Naive thymus-derived CD8-positive, alpha-beta T cell (primary cell): ENCODE results near the gene CAMK2N1. TPM values are rescaled to one million over a fixed set of nuclear protein-coding genes. Genes with fewer than 3 reads are reported as not detected.
A peak's percentile ranks its signal among the peaks of the same experiment; 100 is the strongest.
"Not testable (repeated sequence)": the region's sequence is repeated elsewhere in the genome, so short reads cannot be mapped to it uniquely, and the experiment has no call there.

Source experiments
- ATAC-seq, 2 donors: fragments of 150-1000 bp; cut with Tn5 transposase in 1 of 2; sonication (Bioruptor Pico), chemical (Tn5 transposase) in 1 of 2; 1 replicate in 1 of 2; 2 replicates in 1 of 2; pipeline ENCODE4 v1.10.0; 2021; ENCODE audit warnings: mild to moderate bottlenecking in 2 of 2, moderate library complexity in 2 of 2
- POLR2A ChIA-PET: fragments of 350-600 bp; sonication (Branson Sonifier 250); formaldehyde crosslinking; loops from one replicate; lab custom pipeline; 2021; ENCODE audit warnings: antibody characterized with exemption; lab: Charles Lee
- DNase-seq, 10 donors: peaks; one replicate each; pipeline versions ENCODE4 v3.0.0 to v3.0.0-alpha.2; 2020 to 2022
- H3K27ac Mint-ChIP-seq, 10 donors: one replicate each; pipeline ENCODE4 v1.8.0; 2020 to 2022; ENCODE audit warnings: mild to moderate bottlenecking in 10 of 10, mixed read lengths in 10 of 10, moderate library complexity in 4 of 10, inconsistent platforms in 1 of 10
- H3K27me3 Mint-ChIP-seq, 5 donors: one replicate each; pipeline ENCODE4 v1.8.0; 2021 to 2022; ENCODE audit warnings: mixed read lengths in 5 of 5
- H3K36me3 Mint-ChIP-seq, 3 donors: one replicate each; pipeline ENCODE4 v1.8.0; 2020 to 2022; ENCODE audit warnings: mixed read lengths in 3 of 3, mild to moderate bottlenecking in 2 of 3, inconsistent platforms in 1 of 3
- H3K4me1 Mint-ChIP-seq, 4 donors: one replicate each; pipeline ENCODE4 v1.8.0; 2021 to 2022; ENCODE audit warnings: mixed read lengths in 4 of 4
- H3K4me3 Mint-ChIP-seq, 10 donors: one replicate each; pipeline ENCODE4 v1.8.0; 2020 to 2022; ENCODE audit warnings: mild to moderate bottlenecking in 10 of 10, mixed read lengths in 10 of 10, moderate library complexity in 6 of 10, inconsistent platforms in 1 of 10
- H3K9me3 Mint-ChIP-seq, 9 donors: one replicate each; pipeline ENCODE4 v1.8.0; 2020 to 2022; ENCODE audit warnings: mixed read lengths in 9 of 9, mild to moderate bottlenecking in 3 of 9, inconsistent platforms in 1 of 9, moderate library complexity in 1 of 9
- polyA plus RNA-seq, 3 donors: library from polyadenylated mRNA; unstranded; fragments of 300-500 nt; fragmentation: Illumina TruSeq; gene quantifications; one replicate each; pipeline ENCODE4 v1.2.3, GENCODE V29; 2021
- total RNA-seq, 8 experiments: library from RNA in 2 of 8; stranded (reverse) in 2 of 8; gene quantifications; one replicate each; pipeline ENCODE4 v1.2.3 and lab custom pipeline; 2021 to 2026

CAMK2N1 gene
- total RNA-seq (1 to 10 TPM; 5.0 to 5.6 TPM), polyA plus RNA-seq (under 1 TPM; 0.23 to 0.34 (median 0.25) TPM), total RNA-seq (lab: John Stamatoyannopoulos, UW) (0.26 to 2.4 (median 0.96) reads per million in 6 experiments)

DNA sequence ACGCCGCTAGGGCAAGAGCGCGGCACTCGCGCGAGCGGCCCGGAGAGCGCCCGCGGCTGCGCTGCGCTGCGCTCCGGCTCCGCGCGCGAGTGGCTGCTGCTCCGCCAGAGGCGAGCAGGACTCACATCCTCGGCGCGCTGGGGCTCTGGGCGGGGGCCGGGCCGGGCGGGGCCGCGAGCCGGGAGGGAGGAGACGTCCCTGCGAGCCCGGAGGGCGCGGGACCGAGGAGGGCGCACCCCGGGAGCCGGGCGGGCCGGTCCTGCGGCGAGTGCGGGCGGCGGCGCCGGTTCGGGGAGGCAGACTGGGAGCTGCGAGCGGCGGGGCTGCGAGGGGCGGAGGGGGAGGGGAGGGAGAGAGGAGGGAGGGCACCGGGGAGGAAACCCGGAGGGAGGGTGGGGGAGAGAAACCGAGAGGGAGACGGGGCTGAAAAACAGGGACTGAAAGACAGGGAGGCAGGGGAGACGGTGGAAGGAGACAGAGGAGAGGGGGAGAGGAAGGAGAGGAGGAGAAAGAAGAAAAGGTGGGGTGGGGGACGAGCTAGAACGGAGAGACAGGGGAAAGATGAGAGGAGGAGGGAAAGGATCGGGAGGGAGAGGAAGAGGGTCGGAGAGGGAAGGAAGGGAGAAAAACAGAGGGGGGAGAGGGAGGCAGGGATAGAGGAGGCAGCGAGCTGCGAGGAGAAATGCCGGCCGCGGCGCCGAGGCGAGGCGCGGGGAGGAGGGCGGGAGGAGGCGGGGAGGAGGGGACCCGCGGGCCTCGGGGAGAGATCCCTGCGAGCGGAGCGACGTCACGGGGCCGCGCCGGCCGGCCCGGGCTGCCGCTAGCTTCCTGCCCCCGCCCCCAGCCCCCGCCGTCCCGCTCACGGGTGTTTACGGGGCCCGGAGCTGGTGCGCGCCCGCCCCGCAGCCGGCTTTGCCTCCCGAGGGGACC, at the start of gene CAMK2N1:
Gene CAMK2N1 (minus strand): TSS at position 684 of the 930 bp plus-strand sequence. CDS start 831 bp downstream, outside the sequence.
- H3K36me3 Mint-ChIP-seq, result peaks cover 0 to 7% (median 0%) of the 10 kb centered on the region in 3 donors
- peak within 1 kb of the TSS in 6 of 10 donors; percentile 48 to 80 (median 64) for H3K27ac Mint-ChIP-seq
- peaks cover 17 to 43% (median 38%) of the 10 kb centered on the region in 5 donors for H3K27me3 Mint-ChIP-seq
- peaks cover 16 to 25% (median 19%) of the 10 kb centered on the region in 4 donors for H3K4me1 Mint-ChIP-seq
- H3K9me3 Mint-ChIP-seq, result no peaks in the 10 kb centered on the region
- H3K4me3 Mint-ChIP-seq, result peak within 1 kb of the TSS; percentile 80 to 94 (median 86)
- peak; percentile 12 to 77 (median 40) for DNase-seq
- ATAC-seq, result peak; percentile 71 to 77
- POLR2A ChIA-PET, result interaction anchor here (1.0 to 1.1 kb wide), 2 partner anchors 20 to 148 kb away, joined by 4 read pairs; partner anchors contain the start of gene PINK1

DNA sequence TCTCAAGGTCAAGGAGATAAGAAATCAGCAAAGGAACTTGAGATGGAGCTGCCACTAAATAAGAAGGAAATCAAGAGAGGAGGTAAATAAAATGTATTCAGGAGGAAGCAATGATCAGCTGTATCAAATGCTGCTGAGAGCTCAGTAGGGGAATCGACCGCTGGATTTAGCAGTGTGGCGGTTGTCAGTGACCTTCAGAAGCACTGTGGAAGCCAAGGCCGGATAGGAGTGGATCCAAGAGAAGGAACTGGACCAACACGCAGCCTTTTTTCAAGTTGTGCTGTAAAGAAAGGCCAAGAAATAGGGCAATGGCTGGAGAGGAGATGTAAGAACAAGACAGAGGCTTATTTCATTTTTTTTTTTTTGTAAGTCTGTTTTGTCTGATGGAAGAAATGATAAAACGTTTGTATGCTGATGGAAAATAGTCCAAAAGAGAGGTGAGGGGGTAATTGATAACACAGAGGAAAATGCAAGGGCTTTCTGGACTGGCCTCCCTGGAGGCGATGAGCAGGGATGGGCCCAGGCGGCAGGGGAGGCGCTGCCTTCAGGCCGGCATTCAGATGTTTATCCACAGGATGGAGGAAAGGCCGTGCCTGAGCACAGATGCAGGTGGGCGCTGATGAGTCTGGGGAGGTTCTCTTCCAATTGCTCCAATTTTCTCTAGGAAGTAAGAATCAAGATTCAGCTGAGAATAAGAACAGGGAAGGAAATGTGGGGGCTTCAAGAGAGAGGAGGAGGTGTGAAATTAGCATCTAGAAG, 48.8 kb upstream of the CAMK2N1 start:
- Mint-ChIP-seq H3K27ac (no peak overlapping the region), H3K9me3 (no peaks in the 10 kb centered on the region), H3K4me1 (peaks cover 0 to 1% (median 0%) of the 10 kb centered on the region in 4 donors), H3K4me3 (no peak overlapping the region), H3K27me3 (peaks cover 27 to 60% (median 47%) of the 10 kb centered on the region in 5 donors), H3K36me3 (no peaks in the 10 kb centered on the region)
- no peak for ATAC-seq
- POLR2A ChIA-PET, result no interaction called here
- no peak for DNase-seq

- POLR2A ChIA-PET, result no interaction called here
- H3K9me3 Mint-ChIP-seq, result no peaks in the 10 kb centered on the region
- H3K27ac Mint-ChIP-seq, result no peak overlapping the region
- DNase-seq (no peak), ATAC-seq (no peak)
- no peak overlapping the region for H3K4me3 Mint-ChIP-seq
- no peaks in the 10 kb centered on the region for H3K36me3 Mint-ChIP-seq
- peaks cover 30 to 72% (median 47%) of the 10 kb centered on the region in 5 donors for H3K27me3 Mint-ChIP-seq
- peaks cover 0 to 1% (median 0%) of the 10 kb centered on the region in 4 donors for H3K4me1 Mint-ChIP-seq
Observed at GRCh38 chr1:20533635-20534034, 47.6 kb upstream of the CAMK2N1 start.

GRCh38 chr1:20530901-20531300, 44.9 kb upstream of the CAMK2N1 start:
- peaks cover 0 to 1% (median 0%) of the 10 kb centered on the region in 4 donors for H3K4me1 Mint-ChIP-seq
- POLR2A ChIA-PET, result no interaction called here
- H3K9me3 Mint-ChIP-seq, result no peaks in the 10 kb centered on the region
- no peak overlapping the region for H3K4me3 Mint-ChIP-seq
- no peak for DNase-seq
- no peak overlapping the region for H3K27ac Mint-ChIP-seq
- H3K36me3 Mint-ChIP-seq, result no peaks in the 10 kb centered on the region
- peaks cover 34 to 86% (median 61%) of the 10 kb centered on the region in 5 donors for H3K27me3 Mint-ChIP-seq
- no peak for ATAC-seq

GRCh38 chr1:20530306-20530705, 44.3 kb upstream of the CAMK2N1 start:
- DNase-seq (no peak), ATAC-seq (no peak)
- no peak overlapping the region for H3K27ac Mint-ChIP-seq

DNA sequence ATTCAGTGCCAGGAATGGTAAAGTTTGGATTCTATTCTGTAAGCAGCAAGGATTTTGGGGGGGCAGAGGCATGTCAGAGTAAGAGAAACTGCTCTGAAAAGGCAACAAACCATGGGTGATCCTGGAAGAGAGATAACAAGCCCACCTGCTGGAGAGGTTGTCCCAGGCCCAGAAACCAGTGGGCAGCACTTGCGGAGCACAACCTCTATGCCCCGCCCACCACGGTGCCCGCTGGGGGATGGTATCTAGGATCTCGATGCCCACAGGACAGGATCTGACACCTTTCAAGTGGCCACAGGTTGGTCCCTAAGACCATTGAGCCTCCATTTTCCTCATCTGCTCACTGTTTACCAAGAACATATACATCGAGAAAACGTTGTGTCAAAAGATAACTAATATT, 42.2 kb upstream of the CAMK2N1 start:
- POLR2A ChIA-PET, result no interaction called here
- H3K4me1 Mint-ChIP-seq, result no peaks in the 10 kb centered on the region
- H3K4me3 Mint-ChIP-seq, result no peak overlapping the region
- H3K27ac Mint-ChIP-seq, result no peak overlapping the region
- H3K9me3 Mint-ChIP-seq, result no peaks in the 10 kb centered on the region
- ATAC-seq, result no peak
- peaks cover 26 to 59% (median 45%) of the 10 kb centered on the region in 5 donors for H3K27me3 Mint-ChIP-seq
- H3K36me3 Mint-ChIP-seq, result no peaks in the 10 kb centered on the region
- no peak for DNase-seq

More at GRCh38 chr1:20530306-20530705, 44.3 kb upstream of the CAMK2N1 start:
- Mint-ChIP-seq H3K9me3 (no peaks in the 10 kb centered on the region), H3K4me3 (no peak overlapping the region), H3K4me1 (peaks cover 0 to 1% (median 0%) of the 10 kb centered on the region in 4 donors), H3K36me3 (no peaks in the 10 kb centered on the region), H3K27me3 (peaks cover 34 to 80% (median 61%) of the 10 kb centered on the region in 5 donors)
- POLR2A ChIA-PET, result no interaction called here

DNA sequence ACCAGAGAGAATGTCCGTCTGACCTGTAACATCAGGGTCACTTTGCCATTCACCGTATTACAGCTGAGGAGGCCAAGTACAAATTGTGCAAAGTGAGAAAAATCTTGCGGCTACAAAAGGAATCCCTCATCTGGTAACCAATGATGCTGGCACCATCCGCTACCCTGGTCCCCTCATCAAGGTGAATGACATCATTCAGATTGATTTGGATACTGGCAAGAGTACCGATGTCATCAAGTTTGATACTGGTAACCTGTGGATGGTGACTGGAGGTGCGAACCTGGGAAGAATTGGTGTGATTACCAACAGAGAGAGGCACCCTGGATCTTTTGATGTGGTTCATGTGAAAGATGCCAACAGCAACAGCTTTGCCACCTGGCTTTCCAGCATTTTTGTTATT, 40.3 kb upstream of the CAMK2N1 start:
- H3K27ac Mint-ChIP-seq, result no peak overlapping the region
- ATAC-seq (no peak), DNase-seq (no peak)
- H3K36me3 Mint-ChIP-seq, result no peaks in the 10 kb centered on the region
- no peak overlapping the region for H3K4me3 Mint-ChIP-seq
- no peaks in the 10 kb centered on the region for H3K9me3 Mint-ChIP-seq
- peaks cover 0 to 6% (median 1%) of the 10 kb centered on the region in 4 donors for H3K4me1 Mint-ChIP-seq
- POLR2A ChIA-PET, result no interaction called here
- peaks cover 22 to 51% (median 40%) of the 10 kb centered on the region in 5 donors for H3K27me3 Mint-ChIP-seq

GRCh38 chr1:20521960-20522861, 36.2 kb upstream of the CAMK2N1 start:
- POLR2A ChIA-PET, result interaction anchor here (0.7 kb wide), 1 partner anchor 27 kb away, joined by 3 read pairs; no protein-coding TSS in a partner anchor
- Mint-ChIP-seq H3K4me1 (peaks cover 0 to 6% (median 1%) of the 10 kb centered on the region in 4 donors), H3K27me3 (peaks cover 9 to 34% (median 15%) of the 10 kb centered on the region in 5 donors), H3K4me3 (no peak overlapping the region), H3K9me3 (no peaks in the 10 kb centered on the region), H3K27ac (no peak overlapping the region), H3K36me3 (no peaks in the 10 kb centered on the region)
- peak; percentile 44 to 48 for ATAC-seq
- DNase-seq, result peak; percentile 38 to 80 (median 64)

DNA sequence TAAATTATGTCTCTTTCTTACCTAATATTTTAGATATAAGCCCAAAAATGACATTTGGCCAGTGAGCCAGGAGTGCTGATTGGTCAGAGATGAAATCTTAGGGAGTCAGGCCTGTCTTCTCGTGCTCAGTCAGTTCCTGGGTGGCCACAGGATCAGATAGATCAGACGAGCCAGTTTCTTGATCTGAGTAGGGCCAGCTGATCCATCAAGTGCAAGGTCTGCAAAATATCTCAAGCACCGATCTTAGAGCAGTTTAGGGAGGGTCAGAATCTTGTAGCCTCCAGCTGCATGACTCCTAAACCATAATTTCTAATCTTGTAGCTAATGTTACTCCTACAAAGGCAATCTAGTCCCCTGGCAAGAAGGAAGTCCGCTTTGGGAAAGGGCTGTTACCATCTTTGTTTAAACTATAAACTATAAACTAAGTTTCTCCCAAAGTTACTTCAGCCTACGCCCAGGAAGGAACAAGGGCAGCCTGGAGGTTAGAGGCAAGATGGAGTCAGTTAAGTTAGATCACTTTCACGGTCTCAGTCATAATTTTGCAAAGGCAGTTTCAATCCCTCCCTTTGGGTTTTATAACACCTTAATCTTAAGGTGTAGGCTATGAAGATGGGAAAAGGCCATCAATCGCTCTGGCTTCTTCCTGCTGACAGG, 33.7 kb upstream of the CAMK2N1 start:
- H3K4me3 Mint-ChIP-seq, POLR2A ChIA-PET, ATAC-seq, H3K27ac Mint-ChIP-seq, DNase-seq, H3K4me1 Mint-ChIP-seq, H3K36me3 Mint-ChIP-seq, H3K9me3 Mint-ChIP-seq: not testable (repeated sequence)
- H3K27me3 Mint-ChIP-seq, result peaks cover 9 to 36% (median 16%) of the 10 kb centered on the region in 5 donors

- Mint-ChIP-seq H3K9me3 (no peaks in the 10 kb centered on the region), H3K27me3 (peaks cover 0 to 31% (median 14%) of the 10 kb centered on the region in 5 donors), H3K4me1 (peaks cover 4 to 13% (median 11%) of the 10 kb centered on the region in 4 donors), H3K27ac (no peak overlapping the region), H3K4me3 (no peak overlapping the region), H3K36me3 (no peaks in the 10 kb centered on the region)
- POLR2A ChIA-PET, result interaction anchor here (0.6 kb wide), 1 partner anchor 1949 kb away, joined by 3 read pairs; no protein-coding TSS in a partner anchor
- DNase-seq (no peak), ATAC-seq (no peak)
Observed at GRCh38 chr1:20511518-20512428, 25.8 kb upstream of the CAMK2N1 start.
